GM19099 (cell line): Measurements from ENCODE around the gene TADA1.

Source experiments
- POLR2A ChIP-seq: IDR thresholded peaks from 3 replicates; pipeline ENCODE4 v1.6.1; 2011; ENCODE audit warnings: low read depth; ENCODE audit not compliant: insufficient read length; ENCODE audit errors: extremely low read depth

The TADA1 gene

GRCh38 chr1:166839600-166840308 is 36.3 kb downstream of the TADA1 start:
- TF ChIP-seq POLR2A: no peak

GRCh38 chr1:166838766-166839599 is 37.1 kb downstream of the TADA1 start, which contains the start of gene POGK:
TSS of gene POGK (plus strand) at chr1:166839475. CDS start at chr1:166840957, 1,482 bp downstream.
- peak; percentile 90 for TF ChIP-seq POLR2A

- TF ChIP-seq POLR2A: no peak
Observed at GRCh38 chr1:166836733-166837132, 39.3 kb downstream of the TADA1 start.

GRCh38 chr1:166827426-166827825 is 48.6 kb downstream of the TADA1 start:
- no peak for TF ChIP-seq POLR2A

DNA sequence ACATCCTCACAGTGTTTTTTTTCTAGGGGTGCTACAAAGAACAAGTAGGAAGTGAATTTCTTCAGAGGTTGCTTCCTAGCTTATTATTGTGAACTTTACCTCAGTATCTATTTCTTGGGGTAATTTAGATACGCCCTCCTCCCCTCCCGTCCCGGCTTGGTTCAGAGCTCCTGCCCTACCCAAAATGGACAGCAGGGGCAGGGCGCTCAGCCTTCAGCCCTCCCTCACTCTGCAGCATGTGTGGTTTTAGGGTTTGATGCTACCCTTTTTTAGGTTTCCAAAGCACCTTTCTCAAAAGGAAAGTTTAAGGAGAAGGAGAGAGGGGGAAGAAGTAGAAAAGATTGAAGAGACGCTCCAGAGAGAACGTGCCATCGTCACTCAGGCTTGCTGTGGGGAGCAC is 53.7 kb downstream of the TADA1 start:
- no peak for TF ChIP-seq POLR2A

GRCh38 chr1:166819974-166820373 is 56.1 kb downstream of the TADA1 start:
- TF ChIP-seq POLR2A: no peak

DNA sequence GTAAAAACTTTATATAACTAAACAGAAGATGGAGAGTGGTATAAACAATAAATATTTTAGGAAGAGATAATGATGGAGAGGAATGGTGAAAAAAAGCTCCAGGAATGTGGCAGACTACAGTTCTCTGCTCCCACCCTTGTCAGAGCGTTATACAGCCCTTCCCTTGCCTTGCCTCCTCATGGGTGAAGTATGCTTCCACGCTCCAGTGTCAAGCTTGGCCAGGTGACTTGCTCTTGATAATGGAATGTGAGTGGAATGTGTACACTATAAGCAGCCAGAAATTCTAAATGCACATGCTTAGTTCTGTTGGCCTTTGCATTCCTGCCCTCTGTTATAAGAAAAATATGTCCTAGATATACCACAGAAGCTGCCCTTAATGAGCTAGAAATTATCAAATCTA is 61.5 kb downstream of the TADA1 start:
- no peak for TF ChIP-seq POLR2A

DNA sequence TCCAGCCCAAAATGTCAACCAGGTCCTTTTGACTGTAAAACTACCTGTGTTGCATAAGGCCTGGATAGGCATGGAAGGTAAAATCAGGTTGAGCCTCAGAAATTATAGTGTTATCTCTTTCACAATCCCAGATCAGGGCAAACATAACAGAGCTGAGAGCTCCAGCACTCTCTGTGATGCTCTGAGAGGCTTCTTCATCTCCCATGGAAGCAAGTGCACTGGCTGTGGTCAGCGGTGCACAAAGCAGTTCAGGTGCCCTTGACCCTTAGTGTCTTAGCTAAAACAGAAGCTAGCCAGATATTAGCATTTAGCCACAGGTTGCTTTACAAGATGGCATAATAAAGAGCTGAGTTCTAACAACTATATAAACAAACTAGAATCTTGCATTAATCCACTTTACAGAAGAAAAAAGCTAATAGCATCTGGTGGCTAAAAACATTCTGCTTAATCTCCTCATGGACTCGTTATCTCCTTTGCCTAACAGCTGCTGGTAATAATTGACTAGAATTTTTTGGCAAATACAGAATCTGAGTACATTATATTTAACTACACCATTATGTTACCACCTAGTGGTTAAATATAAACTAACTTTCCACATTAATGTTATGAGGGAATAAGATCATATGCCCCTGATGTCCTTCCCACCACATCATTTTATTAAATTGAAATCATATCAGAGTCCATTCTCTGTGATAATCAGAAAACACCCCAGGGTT is 62.4 kb downstream of the TADA1 start:
- no peak for TF ChIP-seq POLR2A

DNA sequence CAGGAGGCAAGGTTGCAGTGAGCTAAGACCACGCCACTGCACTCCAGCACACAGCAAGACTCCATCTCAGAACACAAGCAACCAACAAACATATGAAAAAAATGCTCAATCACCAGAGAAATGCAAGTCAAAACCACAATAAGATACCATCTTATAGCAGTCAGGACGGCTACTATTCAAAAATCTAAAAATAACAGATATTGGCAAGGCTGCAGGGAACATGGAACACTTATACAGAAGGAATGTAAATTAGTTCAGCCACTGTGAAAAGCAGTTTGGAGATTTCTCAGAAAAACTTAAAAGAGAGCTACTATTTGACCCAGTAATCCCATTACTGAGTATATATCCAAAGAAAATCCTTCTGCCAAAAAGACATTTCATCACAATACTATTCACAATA is 64.4 kb downstream of the TADA1 start:
- no peak for TF ChIP-seq POLR2A

- TF ChIP-seq POLR2A: no peak
Observed at GRCh38 chr1:166808952-166809351, 67.1 kb downstream of the TADA1 start.
